Measurements from ENCODE around the gene GP2. TPM values are rescaled to one million over a fixed set of nuclear protein-coding genes. Genes with fewer than 3 reads are reported as not detected.

Gene GP2
- total and polyA plus RNA-seq, 2 donors (not counting 3 experiments of a cell fraction or from before 2014, with no cell fraction given), result not detected

DNA sequence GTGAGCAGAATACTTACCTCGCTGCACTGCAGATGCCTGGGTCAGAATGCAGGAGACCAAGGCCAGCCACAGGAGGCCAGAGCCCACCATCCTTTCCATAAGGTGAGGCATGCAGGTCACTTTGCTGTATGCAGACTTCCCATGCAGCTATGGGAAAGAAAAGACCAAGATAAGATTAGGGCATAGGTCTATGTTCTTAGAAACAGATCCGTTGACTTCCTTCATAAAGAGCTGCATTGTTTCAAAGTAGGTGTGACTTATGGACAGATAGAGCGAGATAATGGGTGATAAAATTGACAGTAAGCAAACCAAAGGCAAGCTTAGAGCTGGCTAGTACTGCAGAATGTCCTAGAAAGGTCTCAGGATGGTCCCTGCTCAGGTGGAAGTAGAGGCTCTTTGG, 992 bp downstream of the GP2 start:
- Histone ChIP-seq H3K27ac (ENCODE audit: insufficient read depth, low read depth, low read length) (no peak overlapping the region), H3K4me2 (ENCODE audit: insufficient read depth, low read length) (no peak overlapping the region), H4K20me1 (replicated peaks; ENCODE audit: control insufficient read depth, extremely low read depth, insufficient read depth, low read length) (no peaks in the 10 kb centered on the region), H2AFZ (ENCODE audit: low read depth, low read length) (no peak overlapping the region), H3K27me3 (ENCODE audit: control insufficient read depth in 2 of 2, insufficient read depth in 2 of 2, low read length in 2 of 2) (no peaks in the 10 kb centered on the region), H3K36me3 (ENCODE audit: control insufficient read depth in 2 of 2, extremely low read depth in 1 of 2, insufficient read depth in 2 of 2, low read length in 2 of 2) (no peaks in the 10 kb centered on the region), H3K9me3 (replicated peaks; ENCODE audit: control insufficient read depth, insufficient read depth, low read length) (no peaks in the 10 kb centered on the region), H3K9ac (replicated peaks; ENCODE audit: extremely low read depth, insufficient read depth, low read length) (no peak overlapping the region), H3K79me2 (ENCODE audit: control insufficient read depth, insufficient read depth, low read length) (no peaks in the 10 kb centered on the region), H3K4me1 (ENCODE audit: control insufficient read depth, extremely low read depth, insufficient read depth, low read length) (no peaks in the 10 kb centered on the region), H3K4me3 (replicated peaks in 1 of 3; ENCODE audit: insufficient read depth in 1 of 3, low read depth in 1 of 3, low read length in 3 of 3) (no peak overlapping the region), H3K9me1 (replicated peaks; ENCODE audit: control insufficient read depth, extremely low read depth, insufficient read depth, low read length) (no peaks in the 10 kb centered on the region)
- no peak for DNase-seq (ENCODE audit: low read depth, low spot score)
- ChIA-PET POLR2A (no interaction called here), CTCF (no interaction called here)
- TF ChIP-seq MYC (IDR thresholded peaks at IDR 0.05; ENCODE audit: low read depth, low read length), result no peak
- TF ChIP-seq FOS (IDR thresholded peaks at IDR 0.05; ENCODE audit: borderline replicate concordance, insufficient read depth, low read length), result no peak
- no peak for TF ChIP-seq MAX (IDR thresholded peaks at IDR 0.05; ENCODE audit: insufficient read depth, insufficient read length)
- TF ChIP-seq CTCF (IDR thresholded peaks at IDR 0.05; ENCODE audit: extremely low read depth in 1 of 2, insufficient read depth in 1 of 2, low read depth in 1 of 2, low read length in 2 of 2), result no peak
- TF ChIP-seq EZH2 (IDR thresholded peaks at IDR 0.05; ENCODE audit: borderline replicate concordance, low read depth, low read length, severe bottlenecking), result no peak
- no peak for TF ChIP-seq GATA2 (IDR thresholded peaks at IDR 0.05; ENCODE audit: insufficient read depth, insufficient read length, low read depth, low read length)
- TF ChIP-seq POLR2AphosphoS5 (IDR thresholded peaks at IDR 0.05; ENCODE audit: insufficient read depth, low read depth, low read length), result no peak
- no peak for TF ChIP-seq JUN (IDR thresholded peaks at IDR 0.05; ENCODE audit: borderline replicate concordance, insufficient read depth, insufficient read length, low read depth)
- TF ChIP-seq POLR2A (IDR thresholded peaks at IDR 0.05; ENCODE audit: low read depth, low read length), result no peak
- dilution Hi-C loops (cut with MboI; ENCODE audit: extremely low pct_ligation_motif_present, low sequenced_read_pairs) (no loop called here), intact Hi-C loops (cut with micrococcal nuclease) (no loop called here)
- no TSS peak for BruUV-seq (replicated peaks)
- no peak for FAIRE-seq

All from endothelial cell of umbilical vein (primary cell).